Cardiac muscle cell (in vitro differentiated cells and primary cell): ENCODE results near the gene PDE4B. TPM values are rescaled to one million over a fixed set of nuclear protein-coding genes. Genes with fewer than 3 reads are reported as not detected.

Experiments
- DNase-seq, 2 donors: peaks; one replicate each; pipeline versions ENCODE4 v3.0.0 to v3.0.0-alpha.2; 2010 to 2017; ENCODE audit warnings: low read depth in 1 of 2, low spot score in 1 of 2
- H3K27ac ChIP-seq: fragments of 200-600 bp; sonication (generic); 2 replicates; pipeline ENCODE4 v1.5.1; 2016
- H3K27me3 ChIP-seq: fragments of 200-600 bp; sonication (generic); 2 replicates; pipeline ENCODE4 v1.6.0; 2016; ENCODE audit warnings: control low read depth
- H3K36me3 ChIP-seq: fragments of 200-600 bp; sonication (generic); 2 replicates; pipeline ENCODE4 v1.5.1; 2016; ENCODE audit warnings: control low read depth
- H3K4me1 ChIP-seq: fragments of 200-600 bp; sonication (generic); 2 replicates; pipeline ENCODE4 v1.8.1; 2017; ENCODE audit warnings: low read depth, mild to moderate bottlenecking, mixed run types
- H3K4me3 ChIP-seq: fragments of 200-600 bp; sonication (generic); 2 replicates; pipeline ENCODE4 v1.5.1; 2016; ENCODE audit warnings: mild to moderate bottlenecking
- H3K9me3 ChIP-seq: fragments of 200-600 bp; sonication (generic); 2 replicates; pipeline ENCODE4 v1.5.1; 2017; ENCODE audit warnings: low read depth, mild to moderate bottlenecking, control low read depth
- polyA plus RNA-seq: library from polyadenylated mRNA; unstranded; fragments of >200 nt; fragmentation: Nextera tagmentation; extraction: Ambion mirVana; gene quantifications from 2 replicates; pipeline ENCODE4 v1.2.1, GENCODE V29; 2016
- total RNA-seq: library from RNA; depleted of rRNA; stranded (reverse); fragments of >200 nt; gene quantifications from 2 replicates; pipeline ENCODE4 v1.2.3, GENCODE V29; 2016
- TF ChIP-seq, protein P1 (sequence below): IDR thresholded peaks from 2 replicates; pipeline ENCODE4 v1.5.1; 2012; ENCODE audit warnings: low read depth, mild to moderate bottlenecking, low read length

The PDE4B gene
- total and polyA plus RNA-seq, 2 experiments from 2014 or later: 0.65 to 3.9 TPM

DNA sequence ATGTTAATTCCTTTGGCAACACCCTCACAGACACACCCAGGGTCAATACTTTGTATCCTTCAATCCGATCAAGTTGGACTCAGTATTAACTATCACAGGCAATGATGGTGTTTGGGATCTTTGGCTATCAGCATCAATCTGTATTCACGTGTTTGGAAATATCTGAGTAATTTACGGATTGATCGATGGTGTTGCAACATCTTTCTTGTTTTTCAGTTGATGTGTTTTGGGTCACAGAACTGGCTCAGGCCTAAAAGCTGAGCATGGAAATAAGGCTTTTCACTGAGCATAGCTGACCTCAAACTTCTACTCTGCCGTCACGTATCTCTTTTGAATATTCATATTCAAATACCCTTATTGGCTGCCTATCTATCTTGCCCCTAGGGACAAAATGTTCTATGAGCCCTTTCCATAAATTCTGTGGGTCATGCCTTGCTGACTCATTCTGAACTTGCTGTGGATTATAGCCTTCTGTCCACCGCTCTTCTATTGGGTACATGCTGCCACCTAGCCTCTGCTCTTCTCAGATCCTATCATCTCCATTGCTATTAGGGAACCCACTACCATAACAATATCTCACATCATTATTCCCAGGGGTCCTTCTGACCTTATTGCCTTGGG, 156.0 kb downstream of the PDE4B start:
- no peaks in the 10 kb centered on the region for H3K4me1 ChIP-seq
- H3K9me3 ChIP-seq: no peaks in the 10 kb centered on the region
- H3K4me3 ChIP-seq: no peak overlapping the region

DNA sequence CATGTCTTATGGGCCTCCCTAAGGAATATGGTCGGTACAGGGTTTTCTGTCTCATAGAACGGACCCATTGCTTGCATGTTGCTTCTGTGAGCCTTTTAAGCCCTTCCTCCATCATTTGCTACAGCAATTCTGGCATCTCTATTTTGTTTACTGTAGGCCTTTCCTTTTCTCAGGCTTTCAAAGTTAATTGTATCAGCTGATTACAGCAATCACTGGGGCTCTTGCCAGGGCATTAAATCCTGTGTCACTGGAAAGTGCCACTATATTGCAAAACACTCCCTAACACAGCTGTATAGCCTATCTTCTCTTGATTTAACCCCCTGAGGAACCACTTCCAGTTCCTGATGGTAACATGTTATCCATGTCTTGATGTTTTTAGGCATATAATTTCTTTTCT, 156.5 kb downstream of the PDE4B start:
- Histone ChIP-seq H3K4me1 (no peaks in the 10 kb centered on the region), H3K27me3 (no peaks in the 10 kb centered on the region), H3K36me3 (no peaks in the 10 kb centered on the region), H3K9me3 (no peaks in the 10 kb centered on the region), H3K27ac (no peak overlapping the region), H3K4me3 (no peak overlapping the region)
- TF ChIP-seq, protein P1, sequence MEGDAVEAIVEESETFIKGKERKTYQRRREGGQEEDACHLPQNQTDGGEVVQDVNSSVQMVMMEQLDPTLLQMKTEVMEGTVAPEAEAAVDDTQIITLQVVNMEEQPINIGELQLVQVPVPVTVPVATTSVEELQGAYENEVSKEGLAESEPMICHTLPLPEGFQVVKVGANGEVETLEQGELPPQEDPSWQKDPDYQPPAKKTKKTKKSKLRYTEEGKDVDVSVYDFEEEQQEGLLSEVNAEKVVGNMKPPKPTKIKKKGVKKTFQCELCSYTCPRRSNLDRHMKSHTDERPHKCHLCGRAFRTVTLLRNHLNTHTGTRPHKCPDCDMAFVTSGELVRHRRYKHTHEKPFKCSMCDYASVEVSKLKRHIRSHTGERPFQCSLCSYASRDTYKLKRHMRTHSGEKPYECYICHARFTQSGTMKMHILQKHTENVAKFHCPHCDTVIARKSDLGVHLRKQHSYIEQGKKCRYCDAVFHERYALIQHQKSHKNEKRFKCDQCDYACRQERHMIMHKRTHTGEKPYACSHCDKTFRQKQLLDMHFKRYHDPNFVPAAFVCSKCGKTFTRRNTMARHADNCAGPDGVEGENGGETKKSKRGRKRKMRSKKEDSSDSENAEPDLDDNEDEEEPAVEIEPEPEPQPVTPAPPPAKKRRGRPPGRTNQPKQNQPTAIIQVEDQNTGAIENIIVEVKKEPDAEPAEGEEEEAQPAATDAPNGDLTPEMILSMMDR: no peak
- DNase-seq: peak in 1 of 2 donors; percentile 22

More for the DNA sequence above, 156.0 kb downstream of the PDE4B start:
- Histone ChIP-seq H3K27me3 (no peaks in the 10 kb centered on the region), H3K27ac (no peak overlapping the region), H3K36me3 (no peaks in the 10 kb centered on the region)
- TF ChIP-seq, protein P1: peak; percentile 26
- DNase-seq: peak in 1 of 2 donors; percentile 81

DNA sequence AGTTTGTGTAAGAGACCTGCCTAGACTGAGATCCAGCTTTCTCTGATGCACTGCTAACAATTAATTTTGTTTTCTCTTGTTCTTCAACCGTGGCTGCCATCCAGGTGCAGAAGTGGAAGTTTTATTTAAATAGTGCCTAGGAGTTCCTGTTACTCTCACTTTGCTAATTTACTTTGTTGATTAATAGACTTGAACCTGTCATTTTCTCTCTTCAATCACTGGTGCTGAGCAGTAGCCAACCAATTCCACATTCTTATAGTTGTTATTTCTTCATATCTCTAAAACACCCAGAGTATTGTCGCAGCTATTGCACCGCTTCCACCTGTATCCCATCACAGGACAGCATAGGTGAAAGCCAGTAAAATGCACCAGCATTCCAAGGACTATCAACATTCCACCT, 157.2 kb downstream of the PDE4B start:
- Histone ChIP-seq H3K27ac (no peak overlapping the region), H3K9me3 (no peaks in the 10 kb centered on the region)
- DNase-seq: no peak

DNA sequence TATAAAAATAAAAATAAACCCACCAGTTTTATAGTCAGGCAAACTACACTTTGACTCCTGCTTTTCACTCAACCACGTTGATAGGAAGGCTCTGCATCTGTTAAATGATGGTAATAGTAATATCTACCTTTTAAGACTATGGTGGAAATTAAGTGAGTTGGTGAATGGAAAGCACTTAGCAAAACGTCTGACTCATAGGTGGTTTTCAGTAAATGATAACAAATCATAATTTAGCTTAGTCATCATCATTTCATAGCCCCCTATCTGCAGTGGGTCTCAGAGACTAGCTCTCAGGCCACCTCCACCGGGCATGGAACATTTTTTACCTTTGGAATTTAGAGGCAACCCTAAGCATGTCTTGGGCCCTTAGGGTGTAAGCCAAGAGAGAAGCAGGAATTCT, 160.0 kb downstream of the PDE4B start:
- H3K9me3 ChIP-seq: no peaks in the 10 kb centered on the region
- H3K4me3 ChIP-seq: no peak overlapping the region
- peak in 1 of 2 donors; percentile 21 for DNase-seq
- H3K27ac ChIP-seq: no peak overlapping the region
- H3K36me3 ChIP-seq: no peaks in the 10 kb centered on the region
- TF ChIP-seq, protein P1: no peak
- H3K4me1 ChIP-seq: no peaks in the 10 kb centered on the region
- H3K27me3 ChIP-seq: no peaks in the 10 kb centered on the region

More for the DNA sequence above, 157.2 kb downstream of the PDE4B start:
- H3K4me1 ChIP-seq: no peaks in the 10 kb centered on the region
- no peaks in the 10 kb centered on the region for H3K27me3 ChIP-seq
- no peaks in the 10 kb centered on the region for H3K36me3 ChIP-seq
- no peak overlapping the region for H3K4me3 ChIP-seq
- TF ChIP-seq, protein P1: no peak

DNA sequence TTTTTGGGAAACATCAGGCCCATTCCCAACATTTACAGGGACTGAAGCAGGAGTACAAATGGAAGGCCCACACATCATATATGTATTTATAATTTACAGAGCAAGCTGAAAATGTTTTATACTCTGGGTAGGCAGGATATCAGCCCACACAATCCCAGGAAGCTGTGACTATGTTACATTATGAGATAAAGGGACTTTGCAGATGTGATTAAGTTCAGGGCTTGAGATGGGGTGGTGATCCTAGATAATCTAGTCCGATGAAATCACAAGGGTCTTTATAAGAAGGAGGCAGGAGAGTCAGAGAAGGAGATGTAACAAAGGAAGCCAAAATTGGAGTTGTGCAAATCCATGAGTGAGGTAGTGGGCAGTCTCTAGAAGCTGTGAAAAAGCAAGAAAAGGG, 160.5 kb downstream of the PDE4B start:
- Histone ChIP-seq H3K27me3 (no peaks in the 10 kb centered on the region), H3K9me3 (no peaks in the 10 kb centered on the region), H3K4me3 (no peak overlapping the region), H3K4me1 (no peaks in the 10 kb centered on the region), H3K36me3 (no peaks in the 10 kb centered on the region), H3K27ac (no peak overlapping the region)
- peak in 1 of 2 donors; percentile 17 for DNase-seq
- TF ChIP-seq, protein P1: no peak

DNA sequence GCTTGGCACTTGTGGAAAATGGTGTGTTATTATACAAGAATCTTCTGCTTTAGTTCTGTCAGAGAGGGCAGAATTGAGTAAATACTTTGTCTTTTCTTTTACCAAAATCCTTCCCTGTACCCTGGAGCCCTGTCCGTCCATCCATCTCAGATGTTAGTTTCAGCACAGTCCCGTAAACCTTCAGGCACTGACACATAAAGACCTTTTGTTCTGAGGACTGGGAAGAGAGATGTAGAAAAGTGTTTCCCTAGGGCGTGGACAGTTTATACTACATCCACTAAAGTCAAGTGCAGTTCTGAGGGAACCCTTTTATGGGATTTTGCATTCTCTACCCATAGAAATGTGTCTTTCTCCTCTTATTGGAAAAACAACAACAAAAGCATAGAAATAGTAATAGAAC, 162.4 kb downstream of the PDE4B start:
- H3K4me3 ChIP-seq: no peak overlapping the region
- TF ChIP-seq, protein P1: no peak
- H3K27me3 ChIP-seq: no peaks in the 10 kb centered on the region
- H3K4me1 ChIP-seq: no peaks in the 10 kb centered on the region
- no peaks in the 10 kb centered on the region for H3K36me3 ChIP-seq
- DNase-seq: no peak
- no peaks in the 10 kb centered on the region for H3K9me3 ChIP-seq
- no peak overlapping the region for H3K27ac ChIP-seq
